Endodermal cell (in vitro differentiated cells): ENCODE measurements around the gene GTPBP4. TPM values are rescaled to one million over a fixed set of nuclear protein-coding genes. Genes with fewer than 3 reads are reported as not detected.

Source experiments
- DNase-seq: peaks from one replicate; pipeline ENCODE4 v3.0.0-alpha.2; 2017
- H3K27ac ChIP-seq: 2 replicates; pipeline ENCODE4 v1.5.1; 2013; ENCODE audit warnings: mild to moderate bottlenecking, low read depth, low read length, moderate library complexity
- H3K27me3 ChIP-seq: 2 replicates; pipeline ENCODE4 v1.6.1; 2013; ENCODE audit warnings: mild to moderate bottlenecking, low read length, moderate library complexity; ENCODE audit not compliant: insufficient read depth, control insufficient read depth, poor library complexity, severe bottlenecking
- H3K36me3 ChIP-seq: 2 replicates; pipeline ENCODE4 v1.7.0; 2013; ENCODE audit warnings: mild to moderate bottlenecking, low read length, moderate library complexity; ENCODE audit not compliant: control insufficient read depth, insufficient read depth
- H3K4me1 ChIP-seq: one replicate; pipeline ENCODE4 v1.7.0; 2013; ENCODE audit warnings: low read length; ENCODE audit not compliant: control insufficient read depth, insufficient read depth
- H3K4me3 ChIP-seq: 2 replicates; pipeline ENCODE4 v1.5.1; 2013; ENCODE audit warnings: mild to moderate bottlenecking, low read length, moderate library complexity
- H3K9ac ChIP-seq: 2 replicates; pipeline ENCODE4 v1.6.1; 2013; ENCODE audit warnings: mild to moderate bottlenecking, low read length, moderate library complexity; ENCODE audit not compliant: poor library complexity, severe bottlenecking; ENCODE audit errors: extremely low read depth
- H3K9me3 ChIP-seq: 2 replicates; pipeline ENCODE4 v1.6.1; 2013; ENCODE audit warnings: mild to moderate bottlenecking, low read length, moderate library complexity; ENCODE audit not compliant: control insufficient read depth
- H3K27ac Mint-ChIP-seq: 2 replicates; pipeline ENCODE4 v1.8.0; 2020; ENCODE audit warnings: mixed read lengths
- H3K27me3 Mint-ChIP-seq: 2 replicates; pipeline ENCODE4 v1.8.0; 2021; ENCODE audit warnings: mild to moderate bottlenecking, mixed read lengths; ENCODE audit not compliant: insufficient read depth
- H3K36me3 Mint-ChIP-seq: 2 replicates; pipeline ENCODE4 v1.8.0; 2020; ENCODE audit warnings: low read depth, mixed read lengths
- H3K4me1 Mint-ChIP-seq: 2 replicates; pipeline ENCODE4 v1.8.0; 2020; ENCODE audit warnings: mixed read lengths
- H3K4me3 Mint-ChIP-seq: 2 replicates; pipeline ENCODE4 v1.8.0; 2020; ENCODE audit warnings: mild to moderate bottlenecking, moderate library complexity, mixed read lengths
- H3K9me3 Mint-ChIP-seq: 2 replicates; pipeline ENCODE4 v1.8.0; 2020; ENCODE audit warnings: mild to moderate bottlenecking, mixed read lengths
- WGBS, 2 experiments: methylation state at CpG; one replicate each; pipeline versions ENCODE4 v1.1.5 to v1.1.7; 2013; ENCODE audit warnings: missing lambda C conversion rate in 2 of 2, mixed read lengths in 1 of 2; ENCODE audit not compliant: insufficient coverage in 1 of 2, insufficient read length in 1 of 2; 5-methylcytosine and 5-hydroxymethylcytosine counted together
- total RNA-seq, 2 donors: library from RNA; stranded (reverse); fragmentation: NEBNext Ultra II Directional in 1 of 2; extraction: Animal tissue kit (Norgen Biotek cat#: 25700) in 1 of 2; gene quantifications; 2 replicates in 1 of 2; 3 replicates in 1 of 2; pipeline ENCODE4 v1.2.1, GENCODE V29; 2021
- TF ChIP-seq, protein P1 (sequence below): fragments of 200-600 bp; sonication (generic); conservative IDR thresholded peaks from 2 replicates; pipeline ENCODE4 v1.5.0; 2021; ENCODE audit warnings: antibody characterized with exemption, mild to moderate bottlenecking

The GTPBP4 gene
- total RNA-seq, 2 donors from 2014 or later, result 67.2 to 70.9 TPM

DNA sequence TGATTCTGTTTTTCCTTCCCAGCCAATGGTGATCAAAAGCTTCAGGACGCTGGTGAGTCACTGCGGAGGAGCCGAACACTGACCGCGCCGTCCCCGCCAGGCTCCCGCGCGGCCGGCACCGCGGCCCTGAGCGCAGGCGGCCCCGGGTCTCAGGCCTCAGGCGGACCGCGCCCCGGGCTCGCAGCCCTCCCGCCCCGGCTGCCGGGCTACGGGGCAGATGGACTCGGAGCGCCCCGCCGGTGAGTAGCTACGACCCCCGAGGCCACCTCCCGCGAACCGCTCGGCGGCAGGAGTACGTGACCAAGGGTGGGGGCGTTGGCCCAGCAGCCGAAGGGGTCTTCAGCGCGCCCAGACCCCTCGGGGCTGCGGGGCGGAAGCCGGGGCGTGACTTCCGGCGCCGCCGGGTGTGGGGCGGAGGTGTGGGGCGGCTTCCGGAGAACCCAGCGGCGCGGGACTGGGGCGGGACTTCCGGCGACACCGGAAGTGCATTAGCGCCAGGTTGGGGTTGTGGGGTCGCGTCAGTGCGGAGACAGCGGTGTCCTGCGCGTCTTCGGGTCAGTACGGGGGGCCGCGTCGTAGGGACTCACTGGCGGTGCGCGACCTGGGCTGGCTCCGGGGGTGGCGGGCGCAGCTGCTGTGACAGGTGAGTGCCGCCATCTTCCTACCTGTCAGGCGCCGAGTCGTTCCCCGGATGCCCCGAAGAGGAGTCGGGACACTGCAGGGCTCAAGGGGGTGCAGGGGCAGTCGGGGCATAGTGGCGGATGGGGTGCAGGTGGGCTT, 68.3 kb downstream of the GTPBP4 start, which contains the start of gene WDR37:
Gene WDR37, plus strand, starts transcription at position 60 of the 780 bp plus-strand sequence. CDS start 15,771 bp downstream, outside the sequence.
- H3K4me1 ChIP-seq, result no peaks in the 10 kb centered on the region
- Mint-ChIP-seq H3K4me3 (peak within 1 kb of the TSS; percentile 98), H3K4me1 (peaks cover 24% of the 10 kb centered on the region), H3K36me3 (peaks cover 32% of the 10 kb centered on the region), H3K9me3 (no peaks in the 10 kb centered on the region), H3K27me3 (no peaks in the 10 kb centered on the region), H3K27ac (peak within 1 kb of the TSS; percentile 95)
- TF ChIP-seq, protein P1, sequence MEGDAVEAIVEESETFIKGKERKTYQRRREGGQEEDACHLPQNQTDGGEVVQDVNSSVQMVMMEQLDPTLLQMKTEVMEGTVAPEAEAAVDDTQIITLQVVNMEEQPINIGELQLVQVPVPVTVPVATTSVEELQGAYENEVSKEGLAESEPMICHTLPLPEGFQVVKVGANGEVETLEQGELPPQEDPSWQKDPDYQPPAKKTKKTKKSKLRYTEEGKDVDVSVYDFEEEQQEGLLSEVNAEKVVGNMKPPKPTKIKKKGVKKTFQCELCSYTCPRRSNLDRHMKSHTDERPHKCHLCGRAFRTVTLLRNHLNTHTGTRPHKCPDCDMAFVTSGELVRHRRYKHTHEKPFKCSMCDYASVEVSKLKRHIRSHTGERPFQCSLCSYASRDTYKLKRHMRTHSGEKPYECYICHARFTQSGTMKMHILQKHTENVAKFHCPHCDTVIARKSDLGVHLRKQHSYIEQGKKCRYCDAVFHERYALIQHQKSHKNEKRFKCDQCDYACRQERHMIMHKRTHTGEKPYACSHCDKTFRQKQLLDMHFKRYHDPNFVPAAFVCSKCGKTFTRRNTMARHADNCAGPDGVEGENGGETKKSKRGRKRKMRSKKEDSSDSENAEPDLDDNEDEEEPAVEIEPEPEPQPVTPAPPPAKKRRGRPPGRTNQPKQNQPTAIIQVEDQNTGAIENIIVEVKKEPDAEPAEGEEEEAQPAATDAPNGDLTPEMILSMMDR, result no peak
- H3K27me3 ChIP-seq, result no peaks in the 10 kb centered on the region
- no peaks in the 10 kb centered on the region for H3K9me3 ChIP-seq
- peak within 1 kb of the TSS; percentile 88 for H3K9ac ChIP-seq
- peak within 1 kb of the TSS; percentile 83 for H3K27ac ChIP-seq
- WGBS, 2 experiments, result 0 to 1% methylated on average over 15 to 87 of the region's 87 CpGs
- H3K36me3 ChIP-seq, result peaks cover 43% of the 10 kb centered on the region
- DNase-seq, result peak; percentile 95
- H3K4me3 ChIP-seq, result peak within 1 kb of the TSS; percentile 96

DNA sequence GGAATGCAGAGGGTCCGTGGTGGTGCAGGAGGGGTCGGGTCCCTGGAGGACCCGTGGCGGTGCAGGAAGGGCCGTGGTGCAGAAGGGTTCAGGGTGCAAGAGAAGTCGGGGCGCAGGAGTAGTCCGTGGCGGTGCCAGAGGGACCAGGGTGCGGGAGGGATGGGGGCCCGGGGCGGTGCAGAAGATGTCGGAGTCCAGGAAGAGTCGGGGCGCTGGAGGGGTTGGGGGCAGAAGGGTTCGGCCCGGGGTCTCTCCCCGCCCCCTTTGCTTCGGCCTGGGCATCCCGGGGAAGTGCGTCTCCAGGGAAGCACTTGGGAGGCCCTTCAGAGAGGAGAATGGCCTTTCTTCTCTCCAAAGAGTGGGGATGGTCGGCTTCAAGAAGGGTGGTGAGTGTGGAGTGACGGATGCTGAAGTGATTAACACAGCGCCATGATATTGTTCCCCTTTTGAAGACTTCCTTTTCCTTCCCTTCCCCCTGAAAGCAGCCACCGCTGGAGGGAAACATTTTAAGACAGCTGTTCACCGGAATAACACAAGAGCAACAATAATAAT, 68.9 kb downstream of the GTPBP4 start:
- WGBS, 2 experiments, result 0 to 1% methylated on average over 4 to 25 of the region's 26 CpGs
- TF ChIP-seq, protein P1, result no peak
- Histone ChIP-seq H3K36me3 (peaks cover 37% of the 10 kb centered on the region), H3K27me3 (no peaks in the 10 kb centered on the region), H3K4me3 (peak overlapping the region; percentile 96), H3K4me1 (no peaks in the 10 kb centered on the region), H3K27ac (no peak overlapping the region), H3K9ac (peak overlapping the region; percentile 88), H3K9me3 (no peaks in the 10 kb centered on the region)
- Mint-ChIP-seq H3K27me3 (no peaks in the 10 kb centered on the region), H3K9me3 (no peaks in the 10 kb centered on the region), H3K27ac (peak overlapping the region; percentile 78), H3K4me3 (peak overlapping the region; percentile 98), H3K36me3 (peaks cover 26% of the 10 kb centered on the region), H3K4me1 (peaks cover 24% of the 10 kb centered on the region)
- DNase-seq, result no peak

DNA sequence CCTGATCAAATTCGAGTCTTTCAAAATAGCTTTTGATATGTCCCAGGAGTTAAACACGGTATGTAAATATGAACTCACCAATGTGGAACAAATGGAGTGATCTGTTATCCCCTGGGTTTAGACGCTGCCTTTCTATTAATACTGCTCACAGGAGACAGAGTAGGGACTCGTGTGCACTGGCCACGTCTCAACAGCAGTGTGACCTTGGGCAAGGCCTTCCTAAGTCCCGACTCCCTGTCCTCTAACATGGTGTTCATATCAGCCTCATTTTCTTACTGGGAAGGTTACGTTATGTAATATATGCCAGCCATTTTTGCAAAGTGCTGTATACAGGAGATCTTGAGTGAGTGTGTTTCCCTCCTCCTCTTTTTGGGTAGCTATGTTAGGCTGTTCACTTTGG, 69.8 kb downstream of the GTPBP4 start:
- Mint-ChIP-seq H3K36me3 (peaks cover 18% of the 10 kb centered on the region), H3K4me3 (peak overlapping the region; percentile 98), H3K27ac (no peak overlapping the region), H3K9me3 (no peaks in the 10 kb centered on the region), H3K4me1 (peaks cover 24% of the 10 kb centered on the region), H3K27me3 (no peaks in the 10 kb centered on the region)
- Histone ChIP-seq H3K9ac (no peak overlapping the region), H3K36me3 (peaks cover 28% of the 10 kb centered on the region), H3K27ac (no peak overlapping the region), H3K27me3 (no peaks in the 10 kb centered on the region), H3K4me1 (no peaks in the 10 kb centered on the region), H3K4me3 (peak overlapping the region; percentile 96), H3K9me3 (no peaks in the 10 kb centered on the region)
- no peak for DNase-seq
- TF ChIP-seq, protein P1, result no peak
- 85 to 94% methylated on average over 5 to 7 of the region's 7 CpGs for WGBS, 2 experiments
